CD8-positive, alpha-beta memory T cell (primary cell): ENCODE data around the gene MACROD2. TPM values are rescaled to one million over a fixed set of nuclear protein-coding genes. Genes with fewer than 3 reads are reported as not detected.

Experiments
- CTCF ChIA-PET: fragments of 350-600 bp; sonication (Branson Sonifier 250); formaldehyde crosslinking; loops from one replicate; lab custom pipeline; 2021; ENCODE audit warnings: antibody characterized with exemption; lab: Charles Lee
- POLR2A ChIA-PET: fragments of 350-600 bp; sonication (Branson Sonifier 250); formaldehyde crosslinking; loops from one replicate; lab custom pipeline; 2021; ENCODE audit warnings: antibody characterized with exemption; lab: Charles Lee
- DNase-seq, 5 donors: peaks; one replicate each; pipeline versions ENCODE4 v3.0.0 to v3.0.0-alpha.2; 2020 to 2022; ENCODE audit warnings: mixed read lengths in 1 of 5
- H3K27ac ChIP-seq: one replicate; pipeline ENCODE4 v1.7.0; 2013; ENCODE audit warnings: low read depth, mild to moderate bottlenecking, low read length, moderate library complexity
- H3K27me3 ChIP-seq: 2 replicates; pipeline ENCODE4 v1.7.0; 2013; ENCODE audit warnings: low read length, mild to moderate bottlenecking; ENCODE audit not compliant: insufficient read depth, poor library complexity, severe bottlenecking
- H3K36me3 ChIP-seq: 2 replicates; pipeline ENCODE4 v1.7.0; 2013; ENCODE audit warnings: mild to moderate bottlenecking, low read length, moderate library complexity; ENCODE audit not compliant: insufficient read depth
- H3K4me1 ChIP-seq: 2 replicates; pipeline ENCODE4 v1.7.0; 2013; ENCODE audit warnings: mild to moderate bottlenecking, low read length, moderate library complexity; ENCODE audit not compliant: insufficient read depth
- H3K4me3 ChIP-seq: 2 replicates; pipeline ENCODE4 v1.7.0; 2013; ENCODE audit warnings: mild to moderate bottlenecking, low read length
- H3K9me3 ChIP-seq: 2 replicates; pipeline ENCODE4 v1.7.0; 2013; ENCODE audit warnings: mild to moderate bottlenecking, low read length
- H3K27ac Mint-ChIP-seq, 8 donors: one replicate each; pipeline ENCODE4 v1.8.0; 2020 to 2021; ENCODE audit warnings: mixed read lengths in 8 of 8, mild to moderate bottlenecking in 6 of 8, inconsistent platforms in 3 of 8, moderate library complexity in 3 of 8
- H3K27me3 Mint-ChIP-seq, 2 donors: one replicate each; pipeline ENCODE4 v1.8.0; 2020 to 2021; ENCODE audit warnings: mixed read lengths in 2 of 2, mild to moderate bottlenecking in 1 of 2, moderate library complexity in 1 of 2
- H3K36me3 Mint-ChIP-seq, 3 donors: one replicate each; pipeline ENCODE4 v1.8.0; 2020 to 2021; ENCODE audit warnings: mixed read lengths in 3 of 3, inconsistent platforms in 1 of 3, mild to moderate bottlenecking in 1 of 3
- H3K4me1 Mint-ChIP-seq, 3 donors: one replicate each; pipeline ENCODE4 v1.8.0; 2020 to 2021; ENCODE audit warnings: mixed read lengths in 3 of 3, inconsistent platforms in 1 of 3, mild to moderate bottlenecking in 1 of 3
- H3K4me3 Mint-ChIP-seq, 7 donors: one replicate each; pipeline ENCODE4 v1.8.0; 2020 to 2021; ENCODE audit warnings: mixed read lengths in 7 of 7, mild to moderate bottlenecking in 6 of 7, moderate library complexity in 4 of 7, inconsistent platforms in 2 of 7
- H3K9me3 Mint-ChIP-seq, 5 donors: one replicate each; pipeline ENCODE4 v1.8.0; 2020 to 2022; ENCODE audit warnings: mixed read lengths in 5 of 5, mild to moderate bottlenecking in 3 of 5, moderate library complexity in 2 of 5, inconsistent platforms in 1 of 5
- polyA plus RNA-seq: library from polyadenylated mRNA; unstranded; fragments of 300-500 nt; fragmentation: Illumina TruSeq; gene quantifications from one replicate; pipeline ENCODE4 v1.2.3, GENCODE V29; 2021
- total RNA-seq, 2 experiments: library from RNA; stranded (reverse); gene quantifications; one replicate each; pipeline ENCODE4 v1.2.3, GENCODE V29; 2021

MACROD2 gene
- total and polyA plus RNA-seq, 3 experiments from 2014 or later: not detected

- H3K27me3 Mint-ChIP-seq: no peaks in the 10 kb centered on the region
- no peak overlapping the region for H3K27ac Mint-ChIP-seq
- H3K36me3 ChIP-seq: no peaks in the 10 kb centered on the region
- no peaks in the 10 kb centered on the region for H3K9me3 ChIP-seq
- H3K4me3 ChIP-seq: no peak overlapping the region
- no peak overlapping the region for H3K27ac ChIP-seq
- CTCF ChIA-PET: no interaction called here
- DNase-seq: no peak
- POLR2A ChIA-PET: no interaction called here
- H3K27me3 ChIP-seq: no peaks in the 10 kb centered on the region
- H3K4me3 Mint-ChIP-seq: no peak overlapping the region
- H3K4me1 ChIP-seq: no peaks in the 10 kb centered on the region
- no peaks in the 10 kb centered on the region for H3K4me1 Mint-ChIP-seq
- H3K36me3 Mint-ChIP-seq: no peaks in the 10 kb centered on the region
- H3K9me3 Mint-ChIP-seq: peaks cover 0 to 4% (median 3%) of the 10 kb centered on the region in 5 donors
Measured at GRCh38 chr20:16040742-16041141, 2045.4 kb downstream of the MACROD2 start.

- ChIA-PET CTCF (no interaction called here), POLR2A (no interaction called here)
- H3K27ac ChIP-seq: no peak overlapping the region
- Mint-ChIP-seq H3K27ac (no peak overlapping the region), H3K4me1 (no peaks in the 10 kb centered on the region), H3K27me3 (no peaks in the 10 kb centered on the region), H3K9me3 (peaks cover 0 to 5% (median 3%) of the 10 kb centered on the region in 5 donors), H3K4me3 (no peak overlapping the region), H3K36me3 (no peaks in the 10 kb centered on the region)
- no peak for DNase-seq
- H3K4me1 ChIP-seq: no peaks in the 10 kb centered on the region
- no peaks in the 10 kb centered on the region for H3K9me3 ChIP-seq
- H3K4me3 ChIP-seq: no peak overlapping the region
- H3K27me3 ChIP-seq: no peaks in the 10 kb centered on the region
- H3K36me3 ChIP-seq: no peaks in the 10 kb centered on the region
Measured at GRCh38 chr20:16042731-16043130, 2047.4 kb downstream of the MACROD2 start.

GRCh38 chr20:16043931-16044330 lies 2048.6 kb downstream of the MACROD2 start:
- POLR2A ChIA-PET: no interaction called here
- CTCF ChIA-PET: no interaction called here
- Mint-ChIP-seq H3K27me3 (no peaks in the 10 kb centered on the region), H3K4me1 (no peaks in the 10 kb centered on the region), H3K9me3 (peaks cover 0 to 5% (median 3%) of the 10 kb centered on the region in 5 donors), H3K4me3 (no peak overlapping the region), H3K36me3 (no peaks in the 10 kb centered on the region), H3K27ac (no peak overlapping the region)
- Histone ChIP-seq H3K27me3 (no peaks in the 10 kb centered on the region), H3K36me3 (no peaks in the 10 kb centered on the region), H3K9me3 (no peaks in the 10 kb centered on the region), H3K4me3 (no peak overlapping the region), H3K27ac (no peak overlapping the region), H3K4me1 (no peaks in the 10 kb centered on the region)
- no peak for DNase-seq

GRCh38 chr20:16048876-16049275 lies 2053.6 kb downstream of the MACROD2 start:
- POLR2A ChIA-PET: no interaction called here
- no peaks in the 10 kb centered on the region for H3K27me3 Mint-ChIP-seq
- no peaks in the 10 kb centered on the region for H3K9me3 ChIP-seq

GRCh38 chr20:16049529-16050093 lies 2054.3 kb downstream of the MACROD2 start:
- Mint-ChIP-seq H3K36me3 (no peaks in the 10 kb centered on the region), H3K9me3 (peaks cover 0 to 15% (median 0%) of the 10 kb centered on the region in 5 donors), H3K27ac (no peak overlapping the region), H3K4me3 (no peak overlapping the region), H3K27me3 (no peaks in the 10 kb centered on the region), H3K4me1 (no peaks in the 10 kb centered on the region)
- no peak for DNase-seq
- Histone ChIP-seq H3K9me3 (no peaks in the 10 kb centered on the region), H3K4me3 (no peak overlapping the region), H3K4me1 (no peaks in the 10 kb centered on the region), H3K36me3 (no peaks in the 10 kb centered on the region), H3K27ac (no peak overlapping the region), H3K27me3 (no peaks in the 10 kb centered on the region)
- ChIA-PET POLR2A (no interaction called here), CTCF (no interaction called here)

More at GRCh38 chr20:16048876-16049275, 2053.6 kb downstream of the MACROD2 start:
- no peaks in the 10 kb centered on the region for H3K36me3 ChIP-seq
- Mint-ChIP-seq H3K27ac (no peak overlapping the region), H3K4me1 (no peaks in the 10 kb centered on the region), H3K4me3 (no peak overlapping the region), H3K9me3 (peaks cover 0 to 11% (median 2%) of the 10 kb centered on the region in 5 donors), H3K36me3 (no peaks in the 10 kb centered on the region)
- H3K4me1 ChIP-seq: no peaks in the 10 kb centered on the region
- H3K27ac ChIP-seq: no peak overlapping the region
- CTCF ChIA-PET: no interaction called here
- no peaks in the 10 kb centered on the region for H3K27me3 ChIP-seq
- DNase-seq: no peak
- H3K4me3 ChIP-seq: no peak overlapping the region

- H3K4me1 ChIP-seq: no peaks in the 10 kb centered on the region
- POLR2A ChIA-PET: no interaction called here
- H3K27me3 Mint-ChIP-seq: no peaks in the 10 kb centered on the region
- H3K9me3 Mint-ChIP-seq: peaks cover 0 to 16% (median 0%) of the 10 kb centered on the region in 5 donors
- no peak overlapping the region for H3K4me3 Mint-ChIP-seq
- no peak overlapping the region for H3K27ac Mint-ChIP-seq
- no peaks in the 10 kb centered on the region for H3K9me3 ChIP-seq
- no peak for DNase-seq
- no peaks in the 10 kb centered on the region for H3K36me3 Mint-ChIP-seq
- no peak overlapping the region for H3K27ac ChIP-seq
- H3K4me1 Mint-ChIP-seq: no peaks in the 10 kb centered on the region
- H3K4me3 ChIP-seq: no peak overlapping the region
- H3K27me3 ChIP-seq: no peaks in the 10 kb centered on the region
- CTCF ChIA-PET: no interaction called here
- no peaks in the 10 kb centered on the region for H3K36me3 ChIP-seq
Measured at GRCh38 chr20:16050366-16050765, 2055.1 kb downstream of the MACROD2 start.

GRCh38 chr20:16051968-16052367 lies 2056.7 kb downstream of the MACROD2 start:
- Mint-ChIP-seq H3K4me1 (no peaks in the 10 kb centered on the region), H3K27me3 (no peaks in the 10 kb centered on the region)

GRCh38 chr20:16052456-16052855 lies 2057.1 kb downstream of the MACROD2 start:
- CTCF ChIA-PET: no interaction called here
- no peaks in the 10 kb centered on the region for H3K27me3 Mint-ChIP-seq
- Histone ChIP-seq H3K27me3 (no peaks in the 10 kb centered on the region), H3K4me1 (no peaks in the 10 kb centered on the region), H3K36me3 (no peaks in the 10 kb centered on the region), H3K9me3 (no peaks in the 10 kb centered on the region), H3K4me3 (no peak overlapping the region), H3K27ac (no peak overlapping the region)
- peaks cover 0 to 19% (median 0%) of the 10 kb centered on the region in 5 donors for H3K9me3 Mint-ChIP-seq
- no peak overlapping the region for H3K4me3 Mint-ChIP-seq
- H3K36me3 Mint-ChIP-seq: no peaks in the 10 kb centered on the region
- H3K27ac Mint-ChIP-seq: no peak overlapping the region
- no peak for DNase-seq
- POLR2A ChIA-PET: no interaction called here
- H3K4me1 Mint-ChIP-seq: no peaks in the 10 kb centered on the region

More at GRCh38 chr20:16051968-16052367, 2056.7 kb downstream of the MACROD2 start:
- Histone ChIP-seq H3K36me3 (no peaks in the 10 kb centered on the region), H3K9me3 (no peaks in the 10 kb centered on the region), H3K27ac (no peak overlapping the region), H3K27me3 (no peaks in the 10 kb centered on the region), H3K4me3 (no peak overlapping the region), H3K4me1 (no peaks in the 10 kb centered on the region)
- Mint-ChIP-seq H3K4me3 (no peak overlapping the region), H3K36me3 (no peaks in the 10 kb centered on the region), H3K9me3 (peaks cover 0 to 16% (median 0%) of the 10 kb centered on the region in 5 donors), H3K27ac (no peak overlapping the region)
- ChIA-PET POLR2A (no interaction called here), CTCF (no interaction called here)
- no peak for DNase-seq
